ENCODE measurements around the gene MXRA5.
"Not testable (repeated sequence)": the region's sequence is repeated elsewhere in the genome, so short reads cannot be mapped to it uniquely, and the experiment has no call there.

MXRA5 gene

GRCh38 chrX:3346501-3347259 lies at the start of gene MXRA5:
MXRA5 (minus strand) TSS chrX:3346652; CDS start chrX:3343833, 2,819 bp downstream.
- no peak for FAIRE-seq

GRCh38 chrX:3393581-3394111 lies 47.2 kb upstream of the MXRA5 start:
- DNase-seq (ENCODE audit: insufficient read length, low spot score), result no peak
- FAIRE-seq, result no peak

More at GRCh38 chrX:3346501-3347259, at the start of gene MXRA5:
- DNase-seq (ENCODE audit: insufficient read length, low spot score), result no peak

- no peak for FAIRE-seq
- no peak for DNase-seq (ENCODE audit: insufficient read length, low spot score)
These were observed 46.7 kb upstream of the MXRA5 start for GRCh38 chrX:3393178-3393577.

GRCh38 chrX:3388457-3388856 lies 42.0 kb upstream of the MXRA5 start:
- FAIRE-seq (no peak), DNase-seq (ENCODE audit: insufficient read length, low spot score) (no peak)

- no peak for DNase-seq (ENCODE audit: insufficient read length, low spot score)
- FAIRE-seq, result no peak
These were observed 37.9 kb upstream of the MXRA5 start for GRCh38 chrX:3384327-3384726.

GRCh38 chrX:3380603-3381002 lies 34.2 kb upstream of the MXRA5 start:
- DNase-seq (ENCODE audit: insufficient read length, low spot score) (no peak), FAIRE-seq (no peak)

GRCh38 chrX:3379111-3379510 lies 32.7 kb upstream of the MXRA5 start:
- DNase-seq (ENCODE audit: insufficient read length, low spot score), result no peak
- no peak for FAIRE-seq

- DNase-seq (ENCODE audit: insufficient read length, low spot score), result no peak
- no peak for FAIRE-seq
These were observed 31.7 kb upstream of the MXRA5 start for GRCh38 chrX:3378156-3378555.

- FAIRE-seq, result no peak
These were observed 31.1 kb upstream of the MXRA5 start for GRCh38 chrX:3377560-3377959.

GRCh38 chrX:3375878-3376508 lies 29.5 kb upstream of the MXRA5 start:
- DNase-seq (ENCODE audit: insufficient read length, low spot score); FAIRE-seq: not testable (repeated sequence)

More at GRCh38 chrX:3377560-3377959, 31.1 kb upstream of the MXRA5 start:
- DNase-seq (ENCODE audit: insufficient read length, low spot score), result no peak

GRCh38 chrX:3374108-3374800 lies 27.8 kb upstream of the MXRA5 start:
- no peak for FAIRE-seq

GRCh38 chrX:3371163-3371562 lies 24.7 kb upstream of the MXRA5 start:
- no peak for DNase-seq (ENCODE audit: insufficient read length, low spot score)

More at GRCh38 chrX:3374108-3374800, 27.8 kb upstream of the MXRA5 start:
- no peak for DNase-seq (ENCODE audit: insufficient read length, low spot score)

GRCh38 chrX:3370656-3371055 lies 24.2 kb upstream of the MXRA5 start:
- FAIRE-seq (no peak), DNase-seq (ENCODE audit: insufficient read length, low spot score) (no peak)

More at GRCh38 chrX:3371163-3371562, 24.7 kb upstream of the MXRA5 start:
- FAIRE-seq, result no peak

- FAIRE-seq, result no peak
- no peak for DNase-seq (ENCODE audit: insufficient read length, low spot score)
These were observed 16.5 kb upstream of the MXRA5 start for GRCh38 chrX:3362956-3363355.

- FAIRE-seq, result no peak
- DNase-seq (ENCODE audit: insufficient read length, low spot score), result no peak
These were observed 14.4 kb upstream of the MXRA5 start for GRCh38 chrX:3360881-3361280.

GRCh38 chrX:3352741-3353140 lies 6.3 kb upstream of the MXRA5 start:
- not testable (repeated sequence) for FAIRE-seq; DNase-seq (ENCODE audit: insufficient read length, low spot score)

- FAIRE-seq (no peak), DNase-seq (ENCODE audit: insufficient read length, low spot score) (no peak)
These were observed 4.8 kb upstream of the MXRA5 start for GRCh38 chrX:3351276-3351675.

- no peak for FAIRE-seq
- DNase-seq (ENCODE audit: insufficient read length, low spot score), result no peak
These were observed 1.7 kb upstream of the MXRA5 start for GRCh38 chrX:3348191-3348590.

GRCh38 chrX:3345281-3346191 lies 916 bp downstream of the MXRA5 start:
- no peak for FAIRE-seq
- no peak for DNase-seq (ENCODE audit: insufficient read length, low spot score)

- not testable (repeated sequence) for FAIRE-seq; DNase-seq (ENCODE audit: insufficient read length, low spot score)
These were observed 2.9 kb downstream of the MXRA5 start for GRCh38 chrX:3343569-3343968.
